SJCRH30 (cell line): Measurements from ENCODE around the gene CRLF1. TPM values are rescaled to one million over a fixed set of nuclear protein-coding genes. Genes with fewer than 3 reads are reported as not detected.

Experiments used
- DNase-seq, 2 experiments: peaks; one replicate each; pipeline ENCODE4 v3.0.0-alpha.2; 2015 to 2020
- H3K27ac ChIP-seq: fragments of 250-450 bp; sonication (Bioruptor Pico); 2 replicates; pipeline ENCODE4 v1.5.1; 2020; ENCODE audit warnings: mild to moderate bottlenecking, moderate library complexity
- H3K27me3 ChIP-seq: fragments of 250-450 bp; sonication (Bioruptor Pico); 2 replicates; pipeline ENCODE4 v1.5.1; 2020; ENCODE audit warnings: mild to moderate bottlenecking, moderate library complexity
- H3K36me3 ChIP-seq: fragments of 250-450 bp; sonication (Bioruptor Pico); 2 replicates; pipeline ENCODE4 v1.5.1; 2020; ENCODE audit warnings: mild to moderate bottlenecking, moderate library complexity
- H3K4me1 ChIP-seq: fragments of 250-450 bp; sonication (Bioruptor Pico); 2 replicates; pipeline ENCODE4 v1.5.1; 2020; ENCODE audit warnings: mild to moderate bottlenecking, moderate library complexity
- H3K4me3 ChIP-seq: fragments of 250-450 bp; sonication (Bioruptor Pico); 2 replicates; pipeline ENCODE4 v1.5.1; 2020; ENCODE audit warnings: mild to moderate bottlenecking, moderate library complexity
- H3K9me3 ChIP-seq: fragments of 250-450 bp; sonication (Bioruptor Pico); replicated peaks from 2 replicates; pipeline ENCODE4 v1.5.1; 2020; ENCODE audit warnings: mild to moderate bottlenecking, moderate library complexity
- total RNA-seq: library from RNA; depleted of rRNA; stranded (reverse); fragments of >200 nt; shearing (Covaris generic); gene quantifications from 2 replicates; pipeline ENCODE4 v1.2.3, GENCODE V29; 2014

The CRLF1 gene
- total RNA-seq, 1 experiment from 2014 or later = 20.6 TPM

DNA sequence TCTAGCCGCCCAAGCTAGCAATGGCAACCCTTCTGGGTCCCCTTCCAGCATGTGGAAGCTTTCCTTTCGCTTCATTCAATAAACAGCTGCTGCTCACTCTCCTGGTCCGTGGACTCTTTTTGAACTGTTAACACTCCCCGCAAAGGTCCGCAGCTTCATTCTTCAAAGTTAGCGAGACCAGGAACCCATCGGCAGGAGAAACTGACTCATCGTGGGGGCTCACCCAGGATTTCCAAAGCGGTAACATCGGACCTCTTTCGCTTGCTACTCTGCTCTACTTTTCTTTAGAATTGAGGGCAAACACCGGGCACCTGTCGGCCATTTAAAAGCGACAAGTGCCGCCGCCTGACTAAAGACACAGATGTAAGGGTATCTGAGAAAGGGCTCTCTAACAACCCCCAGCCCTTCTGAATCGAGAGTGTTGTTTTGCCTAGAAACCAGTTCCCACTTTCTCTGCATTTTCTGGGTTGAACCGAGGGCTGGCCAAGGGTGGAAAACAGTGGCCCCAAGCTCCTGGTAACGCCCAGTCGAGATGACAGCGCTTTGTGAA is 29.2 kb downstream of the CRLF1 start:
- no peak for DNase-seq
- H3K9me3 ChIP-seq = no peaks in the 10 kb centered on the region
- H3K36me3 ChIP-seq = peaks cover 38% of the 10 kb centered on the region
- H3K4me1 ChIP-seq = peaks cover 9% of the 10 kb centered on the region
- 0 out of 2 replicates have a peak, but pooled peaks cover under 1% of the 10 kb centered on the region for H3K27me3 ChIP-seq
- H3K4me3 ChIP-seq = no peak overlapping the region
- no peak overlapping the region for H3K27ac ChIP-seq

- peaks cover 9% of the 10 kb centered on the region for H3K4me1 ChIP-seq
- peaks cover 38% of the 10 kb centered on the region for H3K36me3 ChIP-seq
- DNase-seq = no peak
- no peaks in the 10 kb centered on the region for H3K27me3 ChIP-seq
- no peak overlapping the region for H3K4me3 ChIP-seq
- no peaks in the 10 kb centered on the region for H3K9me3 ChIP-seq
- H3K27ac ChIP-seq = no peak overlapping the region
These were observed 30.2 kb downstream of the CRLF1 start for GRCh38 chr19:18576383-18576782.

- peaks cover 38% of the 10 kb centered on the region for H3K36me3 ChIP-seq
- no peaks in the 10 kb centered on the region for H3K9me3 ChIP-seq
- H3K4me3 ChIP-seq = no peak overlapping the region
- peaks cover 9% of the 10 kb centered on the region for H3K4me1 ChIP-seq
- DNase-seq = no peak
- no peak overlapping the region for H3K27ac ChIP-seq
- H3K27me3 ChIP-seq = no peaks in the 10 kb centered on the region
These were observed 31.8 kb downstream of the CRLF1 start for GRCh38 chr19:18574691-18575291.

GRCh38 chr19:18571564-18572344 is 34.8 kb downstream of the CRLF1 start, which contains the start of gene UBA52:
UBA52 (plus strand) TSS chr19:18571857; CDS start chr19:18573301, 1,444 bp downstream.
- H3K27me3 ChIP-seq = no peaks in the 10 kb centered on the region
- no peaks in the 10 kb centered on the region for H3K9me3 ChIP-seq
- peak; percentile 98 for DNase-seq
- H3K36me3 ChIP-seq = peaks cover 37% of the 10 kb centered on the region
- peak within 1 kb of the TSS; percentile 88 for H3K4me3 ChIP-seq
- peak within 1 kb of the TSS; percentile 68 for H3K27ac ChIP-seq
- H3K4me1 ChIP-seq = peaks cover 9% of the 10 kb centered on the region

GRCh38 chr19:18568367-18568766 is 38.2 kb downstream of the CRLF1 start:
- Histone ChIP-seq H3K27ac (no peak overlapping the region), H3K36me3 (peaks cover 26% of the 10 kb centered on the region), H3K4me3 (no peak overlapping the region), H3K9me3 (no peaks in the 10 kb centered on the region), H3K4me1 (peaks cover 9% of the 10 kb centered on the region), H3K27me3 (no peaks in the 10 kb centered on the region)
- DNase-seq = no peak

- H3K27ac ChIP-seq = no peak overlapping the region
- H3K9me3 ChIP-seq = no peaks in the 10 kb centered on the region
- no peak for DNase-seq
- no peaks in the 10 kb centered on the region for H3K4me1 ChIP-seq
- no peak overlapping the region for H3K4me3 ChIP-seq
- no peaks in the 10 kb centered on the region for H3K27me3 ChIP-seq
- peaks cover 19% of the 10 kb centered on the region for H3K36me3 ChIP-seq
These were observed 39.6 kb downstream of the CRLF1 start for GRCh38 chr19:18566953-18567352.

GRCh38 chr19:18562086-18562485 is 44.5 kb downstream of the CRLF1 start:
- Histone ChIP-seq H3K36me3 (peaks cover 17% of the 10 kb centered on the region), H3K9me3 (no peaks in the 10 kb centered on the region), H3K27me3 (no peaks in the 10 kb centered on the region), H3K27ac (no peak overlapping the region), H3K4me1 (0 out of 2 replicates have a peak, but pooled peaks cover 4% of the 10 kb centered on the region), H3K4me3 (no peak overlapping the region)
- DNase-seq = no peak

- Histone ChIP-seq H3K9me3 (no peaks in the 10 kb centered on the region), H3K4me3 (no peak overlapping the region), H3K27me3 (peaks cover 4% of the 10 kb centered on the region; the same call in 1 of the 2 replicates), H3K4me1 (0 out of 2 replicates have a peak, but pooled peaks cover 4% of the 10 kb centered on the region), H3K27ac (no peak overlapping the region), H3K36me3 (peaks cover 7% of the 10 kb centered on the region)
- no peak for DNase-seq
These were observed 46.9 kb downstream of the CRLF1 start for GRCh38 chr19:18559685-18560084.

DNA sequence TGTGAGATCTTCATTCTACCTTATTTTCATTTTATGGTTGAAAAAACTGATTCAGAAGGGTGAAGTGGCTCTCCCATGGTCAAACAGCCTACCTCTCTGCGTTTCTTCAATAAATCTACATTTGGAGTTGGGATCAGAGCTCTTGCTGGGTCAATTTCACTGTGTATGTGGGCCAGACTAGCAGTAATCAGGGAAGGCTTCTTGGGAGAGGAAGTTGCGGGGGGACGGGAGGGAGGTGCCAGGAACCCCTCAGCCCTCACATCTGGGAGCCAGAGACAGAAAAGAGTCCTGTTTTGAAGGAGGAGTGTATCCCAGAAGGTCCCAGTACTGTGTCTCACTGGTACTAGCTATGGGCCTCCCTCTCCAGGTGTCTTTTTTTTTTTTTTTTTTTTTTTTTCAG is 48.0 kb downstream of the CRLF1 start:
- no peaks in the 10 kb centered on the region; the same call in 1 of the 2 replicates for H3K36me3 ChIP-seq
- H3K27me3 ChIP-seq = peaks cover 9% of the 10 kb centered on the region; the same call in 1 of the 2 replicates
- H3K27ac ChIP-seq = no peak overlapping the region
- H3K4me3 ChIP-seq = peak overlapping the region; percentile 65
- no peaks in the 10 kb centered on the region for H3K9me3 ChIP-seq
- no peak for DNase-seq
- H3K4me1 ChIP-seq = 0 out of 2 replicates have a peak, but pooled peaks cover 4% of the 10 kb centered on the region

GRCh38 chr19:18558202-18558555 is 48.4 kb downstream of the CRLF1 start:
- peaks cover 13% of the 10 kb centered on the region; the same call in 1 of the 2 replicates for H3K27me3 ChIP-seq
- no peaks in the 10 kb centered on the region; the same call in 1 of the 2 replicates for H3K36me3 ChIP-seq
- no peak overlapping the region for H3K27ac ChIP-seq
- H3K4me1 ChIP-seq = 0 out of 2 replicates have a peak, but pooled peaks cover 4% of the 10 kb centered on the region
- H3K4me3 ChIP-seq = peak overlapping the region; percentile 65
- DNase-seq = no peak
- no peaks in the 10 kb centered on the region for H3K9me3 ChIP-seq

GRCh38 chr19:18557411-18558201 is 49.0 kb downstream of the CRLF1 start, which contains the start of gene KXD1:
KXD1 (plus strand) TSS chr19:18557870; CDS start chr19:18562057, 4,187 bp downstream.
- H3K36me3 ChIP-seq = no peaks in the 10 kb centered on the region
- peak; percentile 98 to 99 for DNase-seq
- H3K4me1 ChIP-seq = 0 out of 2 replicates have a peak, but pooled peaks cover 4% of the 10 kb centered on the region
- H3K27me3 ChIP-seq = peaks cover 16% of the 10 kb centered on the region; the same call in 1 of the 2 replicates
- H3K9me3 ChIP-seq = no peaks in the 10 kb centered on the region
- H3K4me3 ChIP-seq = peak within 1 kb of the TSS; percentile 65
- H3K27ac ChIP-seq = no peak within 1 kb of the TSS

- peak in 1 of 2 experiments; percentile 19 for DNase-seq
- Histone ChIP-seq H3K4me1 (0 out of 2 replicates have a peak, but pooled peaks cover 3% of the 10 kb centered on the region), H3K9me3 (no peaks in the 10 kb centered on the region), H3K27ac (no peak overlapping the region), H3K36me3 (no peaks in the 10 kb centered on the region), H3K4me3 (no peak overlapping the region), H3K27me3 (peaks cover 24% of the 10 kb centered on the region; the same call in 1 of the 2 replicates)
These were observed 55.0 kb downstream of the CRLF1 start for GRCh38 chr19:18551631-18552030.

- Histone ChIP-seq H3K36me3 (0 out of 2 replicates have a peak, but pooled peaks cover 2% of the 10 kb centered on the region), H3K4me1 (0 out of 2 replicates have a peak, but pooled peaks cover 5% of the 10 kb centered on the region), H3K27me3 (no peaks in the 10 kb centered on the region), H3K9me3 (no peaks in the 10 kb centered on the region), H3K4me3 (peak overlapping the region; percentile 25; the same call in 1 of the 2 replicates), H3K27ac (no peak overlapping the region)
- peak; percentile 43 to 51 for DNase-seq
These were observed 62.7 kb downstream of the CRLF1 start for GRCh38 chr19:18543814-18544475.
